Stimulated activated CD8-positive, alpha-beta memory T cell treated with anti-CD3 and anti-CD28 coated beads, Interleukin-4, amount 100 ng/mL, for 48 hours (primary cell): ENCODE results near the gene STIL.

Experiments
- DNase-seq: peaks from one replicate; pipeline ENCODE4 v3.0.0-alpha.2; 2020

STIL gene

GRCh38 chr1:47232187-47232874 is 81.6 kb downstream of the STIL start, which contains the start of gene TAL1:
Gene TAL1 (minus strand): TSS chr1:47232225. CDS start chr1:47225888, 6,337 bp downstream.
- no peak for DNase-seq

- DNase-seq, result peak; percentile 48
Measured at GRCh38 chr1:47231301-47232186, 82.4 kb downstream of the STIL start.

- peak; percentile 38 for DNase-seq
Measured at GRCh38 chr1:47230692-47231300, 83.2 kb downstream of the STIL start.

GRCh38 chr1:47229886-47230691 is 83.9 kb downstream of the STIL start:
- DNase-seq, result no peak

GRCh38 chr1:47229031-47229885 is 84.7 kb downstream of the STIL start:
- no peak for DNase-seq

GRCh38 chr1:47228644-47229030 is 85.3 kb downstream of the STIL start:
- DNase-seq, result no peak

- no peak for DNase-seq
Measured at GRCh38 chr1:47227341-47228232, 86.4 kb downstream of the STIL start.

- DNase-seq, result no peak
Measured at GRCh38 chr1:47226839-47227215, 87.1 kb downstream of the STIL start.

- no peak for DNase-seq
Measured at GRCh38 chr1:47226121-47226838, 87.7 kb downstream of the STIL start.

GRCh38 chr1:47225430-47226100 is 88.4 kb downstream of the STIL start:
- no peak for DNase-seq

GRCh38 chr1:47224676-47225399 is 89.1 kb downstream of the STIL start:
- DNase-seq, result no peak

GRCh38 chr1:47223921-47224675 is 89.8 kb downstream of the STIL start:
- DNase-seq, result no peak

GRCh38 chr1:47223174-47223920 is 90.6 kb downstream of the STIL start:
- no peak for DNase-seq

- no peak for DNase-seq
Measured at GRCh38 chr1:47222476-47222875, 91.5 kb downstream of the STIL start.

GRCh38 chr1:47219590-47220220 is 94.2 kb downstream of the STIL start:
- DNase-seq, result no peak

GRCh38 chr1:47219001-47219400 is 94.9 kb downstream of the STIL start:
- DNase-seq, result no peak
